HCT116 (cell line): ENCODE results near the gene SLC66A1.
"Not testable (repeated sequence)": the region's sequence is repeated elsewhere in the genome, so short reads cannot be mapped to it uniquely, and the experiment has no call there.

Experiments used
- CTCF ChIP-seq, 3 experiments: fragments of 200-600 bp in 1 of 3; sonication (generic) in 1 of 3; IDR thresholded peaks in 2 of 3; conservative IDR thresholded peaks in 1 of 3; 2 replicates each; pipeline ENCODE4 v1.5.1; 2012 to 2017; ENCODE audit warnings: low read depth in 2 of 3, low read length in 2 of 3, antibody characterized with exemption in 1 of 3, borderline replicate concordance in 1 of 3, control low read depth in 1 of 3, mild to moderate bottlenecking in 1 of 3, mixed read lengths in 1 of 3, mixed run types in 1 of 3, moderate library complexity in 1 of 3; ENCODE audit not compliant: insufficient read depth in 1 of 3
- EZH2 ChIP-seq: fragments of 200-600 bp; sonication (generic); IDR thresholded peaks from 2 replicates; pipeline ENCODE4 v1.6.1; 2017; ENCODE audit warnings: antibody characterized with exemption, mixed run types
- JUND ChIP-seq: IDR thresholded peaks from 2 replicates; pipeline ENCODE4 v1.6.1; 2012
- MAX ChIP-seq: IDR thresholded peaks from 2 replicates; pipeline ENCODE4 v1.6.1; 2012
- POLR2A ChIP-seq: IDR thresholded peaks from 2 replicates; pipeline ENCODE4 v1.7.0; 2011; ENCODE audit warnings: borderline replicate concordance; ENCODE audit not compliant: insufficient read depth, insufficient read length; ENCODE audit errors: extremely low read depth
- POLR2AphosphoS5 ChIP-seq: IDR thresholded peaks from 2 replicates; pipeline ENCODE4 v1.6.1; 2011; ENCODE audit warnings: mild to moderate bottlenecking, low read depth, low read length, moderate library complexity
- SRF ChIP-seq: IDR thresholded peaks from 2 replicates; pipeline ENCODE4 v1.6.1; 2012; ENCODE audit warnings: low read depth
- TCF7L2 ChIP-seq: IDR thresholded peaks from 2 replicates; pipeline ENCODE4 v1.7.0; 2011; ENCODE audit warnings: borderline replicate concordance, inconsistent platforms; ENCODE audit not compliant: insufficient read depth, insufficient read length; ENCODE audit errors: extremely low read depth
- ZBTB33 ChIP-seq: IDR thresholded peaks from 2 replicates; pipeline ENCODE4 v1.6.1; 2011; ENCODE audit warnings: mild to moderate bottlenecking, low read length, moderate library complexity; ENCODE audit not compliant: insufficient replicate concordance; ENCODE audit errors: extremely low read depth
- TF ChIP-seq, protein P1 (sequence below): IDR thresholded peaks from 2 replicates; pipeline ENCODE4 v1.6.1; 2012; ENCODE audit warnings: low read depth

DNA sequence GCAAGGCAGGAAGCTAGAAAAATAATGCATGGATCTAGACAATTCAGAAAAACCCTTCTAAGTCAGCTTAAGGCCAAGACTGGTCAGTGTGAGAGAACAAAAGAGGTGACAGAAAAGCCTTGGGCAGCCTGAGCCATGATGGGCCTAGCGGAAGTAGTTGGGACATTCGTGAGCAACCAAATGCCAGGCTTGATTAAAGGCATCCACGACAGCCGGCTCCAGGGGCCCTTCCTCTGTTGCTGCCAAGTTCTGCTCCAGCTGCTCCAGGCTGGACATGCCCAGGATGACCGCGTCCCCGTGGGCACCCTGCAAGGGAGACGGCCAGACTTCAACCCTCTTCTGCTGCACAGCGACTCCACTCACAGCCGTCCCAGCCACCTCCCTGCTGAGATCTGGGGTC, 8.0 kb upstream of the SLC66A1 start:
- not testable (repeated sequence) for TF ChIP-seq CTCF (IDR thresholded peaks at IDR 0.05 in 2 of 3, conservative IDR thresholded peaks at IDR 0.05 in 1 of 3; ENCODE audit: borderline replicate concordance in 1 of 3, insufficient read depth in 1 of 3, low read depth in 2 of 3, low read length in 2 of 3); POLR2AphosphoS5; MAX; EZH2; TCF7L2; SRF; ZBTB33; JUND; POLR2A
- TF ChIP-seq, protein P1, sequence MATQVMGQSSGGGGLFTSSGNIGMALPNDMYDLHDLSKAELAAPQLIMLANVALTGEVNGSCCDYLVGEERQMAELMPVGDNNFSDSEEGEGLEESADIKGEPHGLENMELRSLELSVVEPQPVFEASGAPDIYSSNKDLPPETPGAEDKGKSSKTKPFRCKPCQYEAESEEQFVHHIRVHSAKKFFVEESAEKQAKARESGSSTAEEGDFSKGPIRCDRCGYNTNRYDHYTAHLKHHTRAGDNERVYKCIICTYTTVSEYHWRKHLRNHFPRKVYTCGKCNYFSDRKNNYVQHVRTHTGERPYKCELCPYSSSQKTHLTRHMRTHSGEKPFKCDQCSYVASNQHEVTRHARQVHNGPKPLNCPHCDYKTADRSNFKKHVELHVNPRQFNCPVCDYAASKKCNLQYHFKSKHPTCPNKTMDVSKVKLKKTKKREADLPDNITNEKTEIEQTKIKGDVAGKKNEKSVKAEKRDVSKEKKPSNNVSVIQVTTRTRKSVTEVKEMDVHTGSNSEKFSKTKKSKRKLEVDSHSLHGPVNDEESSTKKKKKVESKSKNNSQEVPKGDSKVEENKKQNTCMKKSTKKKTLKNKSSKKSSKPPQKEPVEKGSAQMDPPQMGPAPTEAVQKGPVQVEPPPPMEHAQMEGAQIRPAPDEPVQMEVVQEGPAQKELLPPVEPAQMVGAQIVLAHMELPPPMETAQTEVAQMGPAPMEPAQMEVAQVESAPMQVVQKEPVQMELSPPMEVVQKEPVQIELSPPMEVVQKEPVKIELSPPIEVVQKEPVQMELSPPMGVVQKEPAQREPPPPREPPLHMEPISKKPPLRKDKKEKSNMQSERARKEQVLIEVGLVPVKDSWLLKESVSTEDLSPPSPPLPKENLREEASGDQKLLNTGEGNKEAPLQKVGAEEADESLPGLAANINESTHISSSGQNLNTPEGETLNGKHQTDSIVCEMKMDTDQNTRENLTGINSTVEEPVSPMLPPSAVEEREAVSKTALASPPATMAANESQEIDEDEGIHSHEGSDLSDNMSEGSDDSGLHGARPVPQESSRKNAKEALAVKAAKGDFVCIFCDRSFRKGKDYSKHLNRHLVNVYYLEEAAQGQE: not testable (repeated sequence)
